SK-N-MC (cell line): Measurements from ENCODE around the gene SERPINA1.
"Not testable (repeated sequence)": the region's sequence is repeated elsewhere in the genome, so short reads cannot be mapped to it uniquely, and the experiment has no call there.

Source experiments
- EZH2 ChIP-seq: fragments of 200-600 bp; sonication (generic); IDR thresholded peaks from one replicate; pipeline ENCODE4 v1.6.1; 2017; ENCODE audit warnings: antibody characterized with exemption
- POLR2AphosphoS5 ChIP-seq: IDR thresholded peaks from 2 replicates; pipeline ENCODE4 v1.6.1; 2012; ENCODE audit warnings: mild to moderate bottlenecking, low read depth, low read length, borderline replicate concordance

DNA sequence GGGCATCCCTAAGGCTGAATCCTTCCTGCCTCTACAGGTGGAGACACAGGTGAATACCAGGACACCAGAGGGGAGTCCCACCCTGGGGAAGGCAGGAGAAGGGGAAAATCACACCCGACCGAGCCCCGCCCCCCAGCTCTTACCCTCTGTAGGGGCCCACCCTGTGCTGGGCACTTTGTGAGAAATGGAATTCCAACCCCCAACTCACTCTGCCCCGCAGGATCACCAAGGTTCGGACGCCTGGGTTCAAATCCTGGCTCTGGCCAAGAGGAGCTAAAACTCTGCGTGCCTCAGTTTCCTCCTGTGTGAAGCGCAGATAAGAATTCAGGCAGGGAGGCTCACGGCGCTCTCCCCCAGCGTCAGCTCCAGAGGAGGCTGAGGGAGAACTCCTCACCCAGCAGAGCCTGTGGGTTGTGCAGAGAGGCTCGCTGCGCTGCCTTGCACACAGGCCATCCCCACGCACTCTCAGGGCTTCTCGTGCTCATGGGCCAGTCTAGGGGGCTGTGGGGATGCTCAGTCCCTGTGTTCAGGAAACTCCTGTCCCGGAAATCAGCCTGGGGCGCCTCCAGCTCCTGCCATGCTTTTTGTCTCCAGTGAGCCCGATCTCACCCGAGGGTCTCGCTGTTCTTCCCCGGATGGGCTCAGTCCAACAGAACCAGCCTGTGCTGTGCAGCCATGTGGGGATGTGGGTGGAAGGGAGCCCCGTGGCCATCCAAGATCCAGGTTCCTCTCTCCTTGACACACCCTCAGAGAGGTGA, 18.5 kb downstream of the SERPINA1 start:
- TF ChIP-seq EZH2, POLR2AphosphoS5: not testable (repeated sequence)
